Liver (tissue), 3 donors: ENCODE data around the gene ZBP1.

Experiments used
- EGR1 ChIP-seq, 2 donors: IDR thresholded peaks; 2 replicates each; pipeline ENCODE4 v1.6.1; 2016 to 2018; ENCODE audit warnings: antibody characterized with exemption in 2 of 2, low read depth in 2 of 2
- HNF4A ChIP-seq, 2 donors: conservative IDR thresholded peaks; 2 replicates each; pipeline ENCODE4 v1.6.1; 2016; ENCODE audit warnings: antibody characterized with exemption in 2 of 2, mild to moderate bottlenecking in 2 of 2
- JUND ChIP-seq, 2 donors: IDR thresholded peaks; 2 replicates each; pipeline ENCODE4 v1.6.1; 2016; ENCODE audit warnings: antibody characterized with exemption in 2 of 2
- MAX ChIP-seq: IDR thresholded peaks from 2 replicates; pipeline ENCODE4 v1.6.1; 2016; ENCODE audit warnings: antibody characterized with exemption
- RAD21 ChIP-seq, 2 donors: IDR thresholded peaks; 2 replicates each; pipeline ENCODE4 v1.6.1; 2016; ENCODE audit warnings: antibody characterized with exemption in 2 of 2, mild to moderate bottlenecking in 2 of 2
- REST ChIP-seq: IDR thresholded peaks from 2 replicates; pipeline ENCODE4 v1.6.1; 2016; ENCODE audit warnings: antibody characterized with exemption, mild to moderate bottlenecking
- RXRA ChIP-seq, 2 donors: IDR thresholded peaks; 2 replicates each; pipeline ENCODE4 v1.6.1; 2017 to 2018; ENCODE audit warnings: antibody characterized with exemption in 2 of 2, mild to moderate bottlenecking in 1 of 2
- SP1 ChIP-seq: IDR thresholded peaks from 2 replicates; pipeline ENCODE4 v1.6.1; 2018; ENCODE audit warnings: antibody characterized with exemption, mild to moderate bottlenecking
- TAF1 ChIP-seq: conservative IDR thresholded peaks from 2 replicates; pipeline ENCODE4 v1.6.1; 2016; ENCODE audit warnings: antibody characterized with exemption, mild to moderate bottlenecking
- YY1 ChIP-seq: IDR thresholded peaks from 2 replicates; pipeline ENCODE4 v1.6.1; 2016; ENCODE audit warnings: antibody characterized with exemption, mild to moderate bottlenecking
- TF ChIP-seq, protein P1 (sequence below): fragments of 150-350 bp; IDR thresholded peaks from 2 replicates; pipeline ENCODE4 v1.5.1; 2017; ENCODE audit warnings: improper control_type of control experiment, low read depth, low read length; ENCODE audit not compliant: missing input control
- TF ChIP-seq, protein P2 (sequence below): IDR thresholded peaks from 2 replicates; pipeline ENCODE4 v1.6.1; 2016; ENCODE audit warnings: antibody characterized with exemption
- donor health status: healthy.
- donor health status: healthy.

DNA sequence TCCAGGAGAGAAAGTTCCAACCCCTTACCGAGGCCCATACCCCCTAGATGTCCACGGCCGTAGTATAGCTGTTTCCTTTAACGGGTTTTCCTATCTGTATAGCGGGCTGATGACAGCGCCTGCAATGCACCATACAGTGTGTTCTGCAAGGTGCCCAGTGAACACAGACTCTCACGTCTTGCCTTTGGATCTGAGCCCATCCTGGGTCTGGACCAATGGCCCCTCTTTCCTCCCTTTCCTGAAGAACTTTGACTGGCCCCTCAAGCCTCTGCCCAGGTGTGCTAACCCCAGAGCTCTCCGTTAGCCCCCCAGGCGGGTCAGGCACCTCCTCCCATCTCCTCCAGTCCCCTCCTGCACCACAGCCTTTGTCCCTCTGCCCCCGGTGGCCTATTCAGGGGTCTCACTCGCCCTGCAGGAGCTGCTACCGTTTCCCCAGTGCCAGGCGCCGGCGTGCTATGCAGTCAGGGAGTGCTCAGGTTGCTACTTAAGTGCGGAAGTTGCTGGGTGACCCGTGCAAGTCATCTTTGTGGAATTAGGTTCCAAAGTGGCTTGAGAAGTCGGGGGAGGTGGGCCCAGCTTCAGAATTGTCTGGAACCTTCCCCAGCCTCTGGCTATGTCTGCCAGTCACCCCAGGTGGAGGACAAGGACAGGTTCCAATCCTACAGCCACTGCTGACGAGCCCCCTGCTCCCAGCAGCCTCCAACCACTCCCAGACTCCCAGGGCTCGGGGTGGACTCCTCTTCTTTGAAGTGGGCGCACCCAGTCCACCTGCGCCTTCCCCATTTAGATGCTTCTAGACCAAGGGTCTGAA is 35.0 kb upstream of the ZBP1 start:
- TF ChIP-seq, protein P1, sequence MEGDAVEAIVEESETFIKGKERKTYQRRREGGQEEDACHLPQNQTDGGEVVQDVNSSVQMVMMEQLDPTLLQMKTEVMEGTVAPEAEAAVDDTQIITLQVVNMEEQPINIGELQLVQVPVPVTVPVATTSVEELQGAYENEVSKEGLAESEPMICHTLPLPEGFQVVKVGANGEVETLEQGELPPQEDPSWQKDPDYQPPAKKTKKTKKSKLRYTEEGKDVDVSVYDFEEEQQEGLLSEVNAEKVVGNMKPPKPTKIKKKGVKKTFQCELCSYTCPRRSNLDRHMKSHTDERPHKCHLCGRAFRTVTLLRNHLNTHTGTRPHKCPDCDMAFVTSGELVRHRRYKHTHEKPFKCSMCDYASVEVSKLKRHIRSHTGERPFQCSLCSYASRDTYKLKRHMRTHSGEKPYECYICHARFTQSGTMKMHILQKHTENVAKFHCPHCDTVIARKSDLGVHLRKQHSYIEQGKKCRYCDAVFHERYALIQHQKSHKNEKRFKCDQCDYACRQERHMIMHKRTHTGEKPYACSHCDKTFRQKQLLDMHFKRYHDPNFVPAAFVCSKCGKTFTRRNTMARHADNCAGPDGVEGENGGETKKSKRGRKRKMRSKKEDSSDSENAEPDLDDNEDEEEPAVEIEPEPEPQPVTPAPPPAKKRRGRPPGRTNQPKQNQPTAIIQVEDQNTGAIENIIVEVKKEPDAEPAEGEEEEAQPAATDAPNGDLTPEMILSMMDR, result no peak
- TF ChIP-seq MAX, result no peak
- no peak for TF ChIP-seq REST
- no peak for TF ChIP-seq EGR1 (IDR thresholded peaks at IDR 0.05; ENCODE audit: low read depth in 2 of 2)
- no peak for TF ChIP-seq SP1
- TF ChIP-seq RAD21 (IDR thresholded peaks at IDR 0.05), result no peak
- TF ChIP-seq HNF4A (conservative IDR thresholded peaks at IDR 0.05), result no peak
- TF ChIP-seq, protein P2, sequence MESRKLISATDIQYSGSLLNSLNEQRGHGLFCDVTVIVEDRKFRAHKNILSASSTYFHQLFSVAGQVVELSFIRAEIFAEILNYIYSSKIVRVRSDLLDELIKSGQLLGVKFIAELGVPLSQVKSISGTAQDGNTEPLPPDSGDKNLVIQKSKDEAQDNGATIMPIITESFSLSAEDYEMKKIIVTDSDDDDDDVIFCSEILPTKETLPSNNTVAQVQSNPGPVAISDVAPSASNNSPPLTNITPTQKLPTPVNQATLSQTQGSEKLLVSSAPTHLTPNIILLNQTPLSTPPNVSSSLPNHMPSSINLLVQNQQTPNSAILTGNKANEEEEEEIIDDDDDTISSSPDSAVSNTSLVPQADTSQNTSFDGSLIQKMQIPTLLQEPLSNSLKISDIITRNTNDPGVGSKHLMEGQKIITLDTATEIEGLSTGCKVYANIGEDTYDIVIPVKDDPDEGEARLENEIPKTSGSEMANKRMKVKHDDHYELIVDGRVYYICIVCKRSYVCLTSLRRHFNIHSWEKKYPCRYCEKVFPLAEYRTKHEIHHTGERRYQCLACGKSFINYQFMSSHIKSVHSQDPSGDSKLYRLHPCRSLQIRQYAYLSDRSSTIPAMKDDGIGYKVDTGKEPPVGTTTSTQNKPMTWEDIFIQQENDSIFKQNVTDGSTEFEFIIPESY, result no peak
- TF ChIP-seq YY1, result no peak
- TF ChIP-seq RXRA (IDR thresholded peaks at IDR 0.05), result no peak
- no peak for TF ChIP-seq TAF1
- no peak for TF ChIP-seq JUND (IDR thresholded peaks at IDR 0.05)
